K562 (cell line): ENCODE measurements around the gene UBN2. TPM values are rescaled to one million over a fixed set of nuclear protein-coding genes. Genes with fewer than 3 reads are reported as not detected.

Experiments
- ASH1L ChIP-seq: fragments of 450-650 bp; IDR thresholded peaks from 2 replicates; pipeline ENCODE4 v1.6.1; 2018; ENCODE audit warnings: borderline replicate concordance, mild to moderate bottlenecking, low read depth; ENCODE audit not compliant: partially characterized antibody
- ESRRA ChIP-seq: fragments of 450-650 bp; IDR thresholded peaks from 2 replicates; pipeline ENCODE4 v1.6.1; 2014; ENCODE audit warnings: low read depth, mild to moderate bottlenecking, moderate library complexity, borderline replicate concordance
- FOXP1 ChIP-seq: sonication (generic); formaldehyde crosslinking; IDR thresholded peaks from 2 replicates; pipeline ENCODE4 v1.8.0; 2022; ENCODE audit warnings: mild to moderate bottlenecking, missing genetic modification reagents
- LCOR ChIP-seq: sonication (generic); formaldehyde crosslinking; IDR thresholded peaks from 2 replicates; pipeline ENCODE4 v1.8.0; 2022; ENCODE audit warnings: mild to moderate bottlenecking, missing genetic modification reagents
- NFYB ChIP-seq: IDR thresholded peaks from 2 replicates; pipeline ENCODE4 v1.6.1; 2011; ENCODE audit warnings: mild to moderate bottlenecking, moderate library complexity; ENCODE audit not compliant: insufficient read length; ENCODE audit errors: extremely low read depth
- NR2F6 ChIP-seq: fragments of 450-650 bp; formaldehyde crosslinking; IDR thresholded peaks from 2 replicates; pipeline ENCODE4 v1.4.0; 2020; ENCODE audit warnings: mild to moderate bottlenecking
- PRMT5 ChIP-seq: sonication (generic); formaldehyde crosslinking; IDR thresholded peaks from 2 replicates; pipeline ENCODE4 v1.5.0; 2020; ENCODE audit warnings: missing genetic modification reagents
- SMAD4 ChIP-seq: fragments of 250-450 bp; sonication (Bioruptor Pico); conservative IDR thresholded peaks from 2 replicates; pipeline ENCODE4 v1.8.0; 2021; ENCODE audit warnings: inconsistent platforms, mild to moderate bottlenecking, moderate library complexity
- SMARCB1 ChIP-seq: IDR thresholded peaks from 2 replicates; pipeline ENCODE4 v1.6.1; 2011; ENCODE audit warnings: improper control_type of control experiment, low read depth; ENCODE audit not compliant: insufficient read length
- TGIF2 ChIP-seq: sonication (generic); formaldehyde crosslinking; IDR thresholded peaks from 2 replicates; pipeline ENCODE4 v1.8.1; 2022; ENCODE audit warnings: mild to moderate bottlenecking, missing genetic modification reagents, moderate library complexity
- polyA plus RNA-seq, 8 experiments: library from polyadenylated mRNA; depleted of rRNA in 4 of 8; stranded (reverse) in 5 of 8; unstranded in 3 of 8; fragments of >200 nt; fragmentation: Nextera tagmentation in 2 of 8; fragmentation: Illumina TruSeq in 1 of 8; extraction: Ambion mirVana in 2 of 8; extraction: Trizol in 1 of 8; gene quantifications; 2 replicates each; pipeline versions ENCODE4 v1.2.1 to v1.2.3, GENCODE V29; 2011 to 2014; ENCODE audit warnings: inconsistent platforms in 1 of 8, missing spikeins in 1 of 8
- total RNA-seq, 7 experiments: library from RNA; depleted of rRNA in 6 of 7; stranded (reverse); fragments of >200 nt in 6 of 7; fragmentation: Illumina TruSeq in 2 of 7; extraction: Trizol in 2 of 7; gene quantifications; 2 replicates each; pipeline versions ENCODE4 v1.2.1 to v1.2.3, GENCODE V29; 2011 to 2021; ENCODE audit warnings: low replicate concordance in 1 of 7
- TF ChIP-seq, protein P1 (sequence below): fragments of 450-650 bp; formaldehyde crosslinking; IDR thresholded peaks from 2 replicates; pipeline ENCODE4 v1.4.0; 2020; ENCODE audit warnings: mild to moderate bottlenecking, moderate library complexity
- TF ChIP-seq, protein P2 (sequence below): fragments of 450-650 bp; IDR thresholded peaks from 2 replicates; pipeline ENCODE4 v1.6.1; 2016; ENCODE audit warnings: mild to moderate bottlenecking
- TF ChIP-seq, protein P3 (sequence below): fragments of 250-450 bp; sonication (Bioruptor Pico); IDR thresholded peaks from 2 replicates; pipeline ENCODE4 v1.8.0; 2022; ENCODE audit warnings: inconsistent platforms, mild to moderate bottlenecking, moderate library complexity, borderline replicate concordance
- TF ChIP-seq, protein P4 (sequence below): fragments of 200-800 bp; sonication (Bioruptor generic); IDR thresholded peaks from 2 replicates; pipeline ENCODE4 v1.6.1; 2016; ENCODE audit warnings: missing genetic modification characterization, missing compliant biosample characterization

UBN2 gene
- total and polyA plus RNA-seq, 9 of the 15 experiments (the other 6 are each of a cell fraction or from before 2014, with no cell fraction given) = 1.2 to 19.5 (median 9.9) TPM

DNA sequence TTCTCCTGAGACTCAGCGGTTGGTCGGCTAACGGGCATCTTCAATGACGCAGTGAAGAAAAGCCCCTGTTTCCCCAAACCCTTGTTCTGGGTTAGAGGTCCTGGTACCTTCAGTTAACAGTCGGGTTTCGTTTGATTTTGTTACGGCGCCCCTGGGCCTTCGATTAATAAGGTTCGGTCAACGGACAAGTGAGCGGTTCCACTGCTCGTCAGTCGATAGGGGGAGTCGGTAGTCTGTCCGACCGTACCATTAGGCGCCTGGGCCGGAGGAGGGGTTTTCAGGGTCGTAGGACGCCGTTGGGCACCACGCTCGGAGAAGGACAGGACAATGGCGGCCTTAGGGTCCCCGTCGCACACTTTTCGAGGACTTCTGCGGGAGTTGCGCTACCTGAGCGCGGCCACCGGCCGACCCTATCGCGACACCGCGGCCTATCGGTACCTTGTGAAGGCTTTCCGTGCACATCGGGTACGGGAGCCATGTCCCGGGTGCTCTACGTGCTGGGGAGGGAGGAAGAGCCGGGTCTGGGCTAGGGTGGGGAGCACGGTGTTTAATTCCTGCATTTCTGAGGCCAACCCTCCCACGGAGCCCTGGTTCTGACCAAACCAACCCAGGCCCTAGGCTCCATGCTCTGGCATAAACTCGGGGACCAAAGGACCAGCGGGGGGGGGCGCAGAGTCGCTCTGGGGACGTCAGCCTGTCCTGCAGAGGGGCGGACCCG lies 110.2 kb downstream of the UBN2 start, which contains the start of gene FMC1 (continued):
- TF ChIP-seq, protein P1, sequence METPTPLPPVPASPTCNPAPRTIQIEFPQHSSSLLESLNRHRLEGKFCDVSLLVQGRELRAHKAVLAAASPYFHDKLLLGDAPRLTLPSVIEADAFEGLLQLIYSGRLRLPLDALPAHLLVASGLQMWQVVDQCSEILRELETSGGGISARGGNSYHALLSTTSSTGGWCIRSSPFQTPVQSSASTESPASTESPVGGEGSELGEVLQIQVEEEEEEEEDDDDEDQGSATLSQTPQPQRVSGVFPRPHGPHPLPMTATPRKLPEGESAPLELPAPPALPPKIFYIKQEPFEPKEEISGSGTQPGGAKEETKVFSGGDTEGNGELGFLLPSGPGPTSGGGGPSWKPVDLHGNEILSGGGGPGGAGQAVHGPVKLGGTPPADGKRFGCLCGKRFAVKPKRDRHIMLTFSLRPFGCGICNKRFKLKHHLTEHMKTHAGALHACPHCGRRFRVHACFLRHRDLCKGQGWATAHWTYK (CRISPR knock-in tag) = peak; percentile 92; the same call in 1 of the 2 replicates
- TF ChIP-seq NR2F6 (CRISPR knock-in tag) (no peak), NFYB (peak; percentile 96), ASH1L (peak; percentile 62), TGIF2 (CRISPR knock-in tag) (no peak; the same call in 1 of the 2 replicates), ESRRA (peak; percentile 91), LCOR (CRISPR knock-in tag) (peak; percentile 86), SMAD4 (no peak; the same call in 1 of the 2 replicates), SMARCB1 (no peak), FOXP1 (CRISPR knock-in tag) (peak; percentile 96; the same call in 1 of the 2 replicates), PRMT5 (CRISPR knock-in tag) (peak; percentile 65; the same call in 1 of the 2 replicates)
- TF ChIP-seq, protein P2, sequence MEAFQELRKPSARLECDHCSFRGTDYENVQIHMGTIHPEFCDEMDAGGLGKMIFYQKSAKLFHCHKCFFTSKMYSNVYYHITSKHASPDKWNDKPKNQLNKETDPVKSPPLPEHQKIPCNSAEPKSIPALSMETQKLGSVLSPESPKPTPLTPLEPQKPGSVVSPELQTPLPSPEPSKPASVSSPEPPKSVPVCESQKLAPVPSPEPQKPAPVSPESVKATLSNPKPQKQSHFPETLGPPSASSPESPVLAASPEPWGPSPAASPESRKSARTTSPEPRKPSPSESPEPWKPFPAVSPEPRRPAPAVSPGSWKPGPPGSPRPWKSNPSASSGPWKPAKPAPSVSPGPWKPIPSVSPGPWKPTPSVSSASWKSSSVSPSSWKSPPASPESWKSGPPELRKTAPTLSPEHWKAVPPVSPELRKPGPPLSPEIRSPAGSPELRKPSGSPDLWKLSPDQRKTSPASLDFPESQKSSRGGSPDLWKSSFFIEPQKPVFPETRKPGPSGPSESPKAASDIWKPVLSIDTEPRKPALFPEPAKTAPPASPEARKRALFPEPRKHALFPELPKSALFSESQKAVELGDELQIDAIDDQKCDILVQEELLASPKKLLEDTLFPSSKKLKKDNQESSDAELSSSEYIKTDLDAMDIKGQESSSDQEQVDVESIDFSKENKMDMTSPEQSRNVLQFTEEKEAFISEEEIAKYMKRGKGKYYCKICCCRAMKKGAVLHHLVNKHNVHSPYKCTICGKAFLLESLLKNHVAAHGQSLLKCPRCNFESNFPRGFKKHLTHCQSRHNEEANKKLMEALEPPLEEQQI = peak; percentile 72
- TF ChIP-seq, protein P3, sequence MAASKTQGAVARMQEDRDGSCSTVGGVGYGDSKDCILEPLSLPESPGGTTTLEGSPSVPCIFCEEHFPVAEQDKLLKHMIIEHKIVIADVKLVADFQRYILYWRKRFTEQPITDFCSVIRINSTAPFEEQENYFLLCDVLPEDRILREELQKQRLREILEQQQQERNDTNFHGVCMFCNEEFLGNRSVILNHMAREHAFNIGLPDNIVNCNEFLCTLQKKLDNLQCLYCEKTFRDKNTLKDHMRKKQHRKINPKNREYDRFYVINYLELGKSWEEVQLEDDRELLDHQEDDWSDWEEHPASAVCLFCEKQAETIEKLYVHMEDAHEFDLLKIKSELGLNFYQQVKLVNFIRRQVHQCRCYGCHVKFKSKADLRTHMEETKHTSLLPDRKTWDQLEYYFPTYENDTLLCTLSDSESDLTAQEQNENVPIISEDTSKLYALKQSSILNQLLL (CRISPR knock-in tag) = no peak
- TF ChIP-seq, protein P4, sequence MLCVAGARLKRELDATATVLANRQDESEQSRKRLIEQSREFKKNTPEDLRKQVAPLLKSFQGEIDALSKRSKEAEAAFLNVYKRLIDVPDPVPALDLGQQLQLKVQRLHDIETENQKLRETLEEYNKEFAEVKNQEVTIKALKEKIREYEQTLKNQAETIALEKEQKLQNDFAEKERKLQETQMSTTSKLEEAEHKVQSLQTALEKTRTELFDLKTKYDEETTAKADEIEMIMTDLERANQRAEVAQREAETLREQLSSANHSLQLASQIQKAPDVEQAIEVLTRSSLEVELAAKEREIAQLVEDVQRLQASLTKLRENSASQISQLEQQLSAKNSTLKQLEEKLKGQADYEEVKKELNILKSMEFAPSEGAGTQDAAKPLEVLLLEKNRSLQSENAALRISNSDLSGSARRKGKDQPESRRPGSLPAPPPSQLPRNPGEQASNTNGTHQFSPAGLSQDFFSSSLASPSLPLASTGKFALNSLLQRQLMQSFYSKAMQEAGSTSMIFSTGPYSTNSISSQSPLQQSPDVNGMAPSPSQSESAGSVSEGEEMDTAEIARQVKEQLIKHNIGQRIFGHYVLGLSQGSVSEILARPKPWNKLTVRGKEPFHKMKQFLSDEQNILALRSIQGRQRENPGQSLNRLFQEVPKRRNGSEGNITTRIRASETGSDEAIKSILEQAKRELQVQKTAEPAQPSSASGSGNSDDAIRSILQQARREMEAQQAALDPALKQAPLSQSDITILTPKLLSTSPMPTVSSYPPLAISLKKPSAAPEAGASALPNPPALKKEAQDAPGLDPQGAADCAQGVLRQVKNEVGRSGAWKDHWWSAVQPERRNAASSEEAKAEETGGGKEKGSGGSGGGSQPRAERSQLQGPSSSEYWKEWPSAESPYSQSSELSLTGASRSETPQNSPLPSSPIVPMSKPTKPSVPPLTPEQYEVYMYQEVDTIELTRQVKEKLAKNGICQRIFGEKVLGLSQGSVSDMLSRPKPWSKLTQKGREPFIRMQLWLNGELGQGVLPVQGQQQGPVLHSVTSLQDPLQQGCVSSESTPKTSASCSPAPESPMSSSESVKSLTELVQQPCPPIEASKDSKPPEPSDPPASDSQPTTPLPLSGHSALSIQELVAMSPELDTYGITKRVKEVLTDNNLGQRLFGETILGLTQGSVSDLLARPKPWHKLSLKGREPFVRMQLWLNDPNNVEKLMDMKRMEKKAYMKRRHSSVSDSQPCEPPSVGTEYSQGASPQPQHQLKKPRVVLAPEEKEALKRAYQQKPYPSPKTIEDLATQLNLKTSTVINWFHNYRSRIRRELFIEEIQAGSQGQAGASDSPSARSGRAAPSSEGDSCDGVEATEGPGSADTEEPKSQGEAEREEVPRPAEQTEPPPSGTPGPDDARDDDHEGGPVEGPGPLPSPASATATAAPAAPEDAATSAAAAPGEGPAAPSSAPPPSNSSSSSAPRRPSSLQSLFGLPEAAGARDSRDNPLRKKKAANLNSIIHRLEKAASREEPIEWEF (CRISPR knock-in tag) = peak; percentile 95
